Left forelimb (tissue), 1 donor: ENCODE measurements around the gene C17orf75.
A peak's percentile ranks its signal among the peaks of the same experiment; 100 is the strongest.
"Not testable (repeated sequence)": the region's sequence is repeated elsewhere in the genome, so short reads cannot be mapped to it uniquely, and the experiment has no call there.

ENCODE experiments used
- DNase-seq: peaks from one replicate; pipeline ENCODE4 v3.0.0-alpha.2; 2018; ENCODE audit warnings: low spot score

C17orf75 gene

GRCh38 chr17:32341857-32342602, at the start of gene C17orf75:
TSS of gene C17orf75 (minus strand) at chr17:32342173. CDS start at chr17:32342139, 34 bp downstream.
- peak; percentile 87 for DNase-seq

- no peak for DNase-seq
Observed at GRCh38 chr17:32388613-32389459, 46.9 kb upstream of the C17orf75 start.

- DNase-seq, result not testable (repeated sequence)
Observed at GRCh38 chr17:32388128-32388527, 46.2 kb upstream of the C17orf75 start.

GRCh38 chr17:32386844-32387243, 44.9 kb upstream of the C17orf75 start:
- no peak for DNase-seq

- no peak for DNase-seq
Observed at GRCh38 chr17:32385971-32386370, 44.0 kb upstream of the C17orf75 start.

GRCh38 chr17:32385121-32385520, 43.1 kb upstream of the C17orf75 start:
- no peak for DNase-seq

- DNase-seq, result no peak
Observed at GRCh38 chr17:32383926-32384434, 42.0 kb upstream of the C17orf75 start.

- no peak for DNase-seq
Observed at GRCh38 chr17:32382526-32383223, 40.7 kb upstream of the C17orf75 start.

GRCh38 chr17:32370426-32370825, 28.5 kb upstream of the C17orf75 start:
- DNase-seq, result no peak

- DNase-seq, result no peak
Observed at GRCh38 chr17:32361270-32361669, 19.3 kb upstream of the C17orf75 start.

- no peak for DNase-seq
Observed at GRCh38 chr17:32357615-32358014, 15.6 kb upstream of the C17orf75 start.

GRCh38 chr17:32356750-32357149, 14.8 kb upstream of the C17orf75 start:
- DNase-seq, result no peak

GRCh38 chr17:32356378-32356743, 14.4 kb upstream of the C17orf75 start:
- no peak for DNase-seq

GRCh38 chr17:32355649-32356377, 13.8 kb upstream of the C17orf75 start:
- no peak for DNase-seq

- DNase-seq, result not testable (repeated sequence)
Observed at GRCh38 chr17:32352734-32353133, 10.8 kb upstream of the C17orf75 start.

GRCh38 chr17:32350666-32351418, 8.9 kb upstream of the C17orf75 start:
- DNase-seq, result no peak

GRCh38 chr17:32349854-32350665, 8.1 kb upstream of the C17orf75 start, which contains the start of gene ZNF207:
TSS of gene ZNF207 (plus strand) at chr17:32350157. CDS start at chr17:32350286, 129 bp downstream.
- peak; percentile 95 for DNase-seq

GRCh38 chr17:32349503-32349853, 7.5 kb upstream of the C17orf75 start:
- peak; percentile 67 for DNase-seq

GRCh38 chr17:32348483-32348800, 6.5 kb upstream of the C17orf75 start:
- no peak for DNase-seq

- DNase-seq, result no peak
Observed at GRCh38 chr17:32345951-32346600, 4.1 kb upstream of the C17orf75 start.
